ENCODE data around the gene PLSCR1. TPM values are rescaled to one million over a fixed set of nuclear protein-coding genes. Genes with fewer than 3 reads are reported as not detected.

Gene PLSCR1
- total RNA-seq, 2 donors from 2014 or later: 72.1 to 95.5 TPM

GRCh38 chr3:146554151-146554760 is 9.8 kb upstream of the PLSCR1 start:
- intact Hi-C loops (cut with DNase I): no loop called here
- DNase-seq (ENCODE audit: low spot score): no peak

- intact Hi-C loops (cut with DNase I): no loop called here
- no peak for DNase-seq (ENCODE audit: low spot score)
Measured at GRCh38 chr3:146550743-146551510, 6.5 kb upstream of the PLSCR1 start.

- intact Hi-C loops (cut with DNase I): no loop called here
- no peak for DNase-seq (ENCODE audit: low spot score)
Measured at GRCh38 chr3:146550070-146550615, 5.7 kb upstream of the PLSCR1 start.

GRCh38 chr3:146547235-146547835 is 2.9 kb upstream of the PLSCR1 start:
- no peak for DNase-seq (ENCODE audit: low spot score)
- intact Hi-C loops (cut with DNase I): no loop called here

- intact Hi-C loops (cut with DNase I): no loop called here
- DNase-seq (ENCODE audit: low spot score): no peak
Measured at GRCh38 chr3:146546366-146546965, 2.1 kb upstream of the PLSCR1 start.

GRCh38 chr3:146544929-146545528 is 622 bp upstream of the PLSCR1 start:
- DNase-seq (ENCODE audit: low spot score): no peak
- intact Hi-C loops (cut with DNase I): no loop called here

GRCh38 chr3:146543461-146544001 is 876 bp downstream of the PLSCR1 start:
- no peak for DNase-seq (ENCODE audit: low spot score)
- intact Hi-C loops (cut with DNase I): no loop called here

- DNase-seq (ENCODE audit: low spot score): no peak
- intact Hi-C loops (cut with DNase I): no loop called here
Measured at GRCh38 chr3:146542978-146543377, 1.4 kb downstream of the PLSCR1 start.

- intact Hi-C loops (cut with DNase I): no loop called here
- no peak for DNase-seq (ENCODE audit: low spot score)
Measured at GRCh38 chr3:146542179-146542578, 2.2 kb downstream of the PLSCR1 start.

- intact Hi-C loops (cut with DNase I): no loop called here
- DNase-seq (ENCODE audit: low spot score): no peak
Measured at GRCh38 chr3:146540978-146541377, 3.4 kb downstream of the PLSCR1 start.

GRCh38 chr3:146540236-146540635 is 4.2 kb downstream of the PLSCR1 start:
- no peak for DNase-seq (ENCODE audit: low spot score)
- intact Hi-C loops (cut with DNase I): no loop called here

- DNase-seq (ENCODE audit: low spot score): no peak
- intact Hi-C loops (cut with DNase I): no loop called here
Measured at GRCh38 chr3:146539315-146539714, 5.1 kb downstream of the PLSCR1 start.

- intact Hi-C loops (cut with DNase I): no loop called here
Measured at GRCh38 chr3:146537603-146538002, 6.8 kb downstream of the PLSCR1 start.

GRCh38 chr3:146536681-146537080 is 7.7 kb downstream of the PLSCR1 start:
- DNase-seq (ENCODE audit: low spot score): no peak
- intact Hi-C loops (cut with DNase I): no loop called here

More at GRCh38 chr3:146537603-146538002, 6.8 kb downstream of the PLSCR1 start:
- DNase-seq (ENCODE audit: low spot score): no peak

GRCh38 chr3:146532406-146532805 is 12.0 kb downstream of the PLSCR1 start:
- DNase-seq (ENCODE audit: low spot score): no peak
- intact Hi-C loops (cut with DNase I): no loop called here

GRCh38 chr3:146530609-146531008 is 13.8 kb downstream of the PLSCR1 start:
- no peak for DNase-seq (ENCODE audit: low spot score)
- intact Hi-C loops (cut with DNase I): no loop called here

GRCh38 chr3:146529021-146529420 is 15.4 kb downstream of the PLSCR1 start:
- no peak for DNase-seq (ENCODE audit: low spot score)
- intact Hi-C loops (cut with DNase I): no loop called here

GRCh38 chr3:146524961-146525360 is 19.4 kb downstream of the PLSCR1 start:
- intact Hi-C loops (cut with DNase I): no loop called here
- DNase-seq (ENCODE audit: low spot score): no peak

GRCh38 chr3:146523531-146523930 is 20.9 kb downstream of the PLSCR1 start:
- DNase-seq (ENCODE audit: low spot score): no peak
- intact Hi-C loops (cut with DNase I): no loop called here

All from posterior vena cava (tissue), 2 donors.